ENCODE results near the gene CLUH. TPM values are rescaled to one million over a fixed set of nuclear protein-coding genes. Genes with fewer than 3 reads are reported as not detected.
"Not testable (repeated sequence)": the region's sequence is repeated elsewhere in the genome, so short reads cannot be mapped to it uniquely, and the experiment has no call there.

Gene CLUH
- total RNA-seq, 1 donor from 2014 or later, result 39.1 TPM

DNA sequence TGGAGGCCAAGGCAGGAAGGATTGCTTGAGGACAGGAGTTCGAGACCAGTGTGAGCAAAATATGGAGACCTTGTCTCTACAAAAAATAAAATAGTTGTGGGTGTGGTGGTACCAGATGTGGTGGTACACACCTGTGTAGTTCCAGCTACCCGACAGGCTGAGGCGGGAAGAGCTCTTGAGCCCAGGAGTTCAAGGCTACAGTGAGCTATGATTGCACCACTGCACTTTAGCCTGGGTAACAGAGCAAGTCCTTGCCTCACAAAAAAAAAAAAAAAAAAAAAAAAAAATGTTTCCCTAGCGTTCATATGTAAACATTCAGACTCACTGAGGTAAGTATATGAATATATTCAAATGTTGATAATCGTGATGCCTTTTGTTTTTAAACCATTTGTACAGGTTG, 39.5 kb downstream of the CLUH start:
- no peak overlapping the region for H3K27ac Mint-ChIP-seq (ENCODE audit: unreplicated experiment)
- TF ChIP-seq, protein P1, sequence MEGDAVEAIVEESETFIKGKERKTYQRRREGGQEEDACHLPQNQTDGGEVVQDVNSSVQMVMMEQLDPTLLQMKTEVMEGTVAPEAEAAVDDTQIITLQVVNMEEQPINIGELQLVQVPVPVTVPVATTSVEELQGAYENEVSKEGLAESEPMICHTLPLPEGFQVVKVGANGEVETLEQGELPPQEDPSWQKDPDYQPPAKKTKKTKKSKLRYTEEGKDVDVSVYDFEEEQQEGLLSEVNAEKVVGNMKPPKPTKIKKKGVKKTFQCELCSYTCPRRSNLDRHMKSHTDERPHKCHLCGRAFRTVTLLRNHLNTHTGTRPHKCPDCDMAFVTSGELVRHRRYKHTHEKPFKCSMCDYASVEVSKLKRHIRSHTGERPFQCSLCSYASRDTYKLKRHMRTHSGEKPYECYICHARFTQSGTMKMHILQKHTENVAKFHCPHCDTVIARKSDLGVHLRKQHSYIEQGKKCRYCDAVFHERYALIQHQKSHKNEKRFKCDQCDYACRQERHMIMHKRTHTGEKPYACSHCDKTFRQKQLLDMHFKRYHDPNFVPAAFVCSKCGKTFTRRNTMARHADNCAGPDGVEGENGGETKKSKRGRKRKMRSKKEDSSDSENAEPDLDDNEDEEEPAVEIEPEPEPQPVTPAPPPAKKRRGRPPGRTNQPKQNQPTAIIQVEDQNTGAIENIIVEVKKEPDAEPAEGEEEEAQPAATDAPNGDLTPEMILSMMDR (IDR thresholded peaks at IDR 0.05; ENCODE audit: partially characterized antibody, unreplicated experiment), result no peak
- DNase-seq, result no peak
- H3K36me3 Mint-ChIP-seq (ENCODE audit: unreplicated experiment), result peaks cover 8% of the 10 kb centered on the region
- H3K27me3 Mint-ChIP-seq (ENCODE audit: unreplicated experiment), result peaks cover 5% of the 10 kb centered on the region
- no peak overlapping the region for H3K4me3 Mint-ChIP-seq (ENCODE audit: unreplicated experiment)
- H3K9me3 Mint-ChIP-seq (ENCODE audit: unreplicated experiment), result peaks cover 12% of the 10 kb centered on the region
- no peaks in the 10 kb centered on the region for H3K4me1 Mint-ChIP-seq (ENCODE audit: low read depth, unreplicated experiment)

DNA sequence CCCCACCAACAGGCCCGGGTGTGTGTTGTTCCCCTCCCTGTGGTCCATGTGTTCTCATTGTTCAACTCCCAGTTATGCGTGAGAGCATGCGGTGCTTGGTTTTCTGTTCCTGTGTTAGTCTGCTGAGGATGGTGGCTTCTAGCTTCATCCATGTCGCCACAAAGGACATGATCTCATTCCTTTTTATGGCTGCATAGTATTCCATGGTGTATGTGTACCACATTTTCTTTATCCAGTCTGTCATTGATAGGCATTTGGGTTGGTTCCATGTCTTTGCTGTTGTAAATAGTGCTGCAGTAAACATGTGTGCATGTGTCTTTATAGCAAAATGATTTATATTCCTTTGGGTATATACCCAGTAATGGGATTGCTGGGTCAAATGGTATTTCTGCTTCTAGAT, 51.2 kb downstream of the CLUH start:
- not testable (repeated sequence) for H3K4me1 Mint-ChIP-seq (ENCODE audit: low read depth, unreplicated experiment); H3K36me3 Mint-ChIP-seq (ENCODE audit: unreplicated experiment); H3K4me3 Mint-ChIP-seq (ENCODE audit: unreplicated experiment); DNase-seq; H3K9me3 Mint-ChIP-seq (ENCODE audit: unreplicated experiment); H3K27me3 Mint-ChIP-seq (ENCODE audit: unreplicated experiment)
- peak overlapping the region; percentile 64 for H3K27ac Mint-ChIP-seq (ENCODE audit: unreplicated experiment)

DNA sequence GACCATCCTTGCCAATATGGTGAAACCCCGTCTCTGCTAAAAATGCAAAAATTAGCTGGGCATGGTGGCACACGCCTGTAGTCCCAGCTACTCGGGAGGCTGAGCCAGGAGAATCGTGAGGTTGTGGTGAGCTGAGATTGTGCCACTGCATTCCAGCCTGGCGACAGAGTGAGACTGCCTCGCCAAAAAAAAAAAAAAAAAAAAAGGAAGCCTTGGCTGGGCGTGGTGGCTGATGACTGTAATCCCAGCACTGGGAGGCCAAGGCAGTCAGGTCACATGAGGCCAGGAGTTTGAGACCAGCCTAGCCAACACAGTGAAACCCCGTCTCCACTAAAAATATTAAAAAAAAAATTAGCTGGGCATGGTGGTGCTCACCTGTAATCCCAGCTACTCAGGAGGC, 52.2 kb downstream of the CLUH start:
- peaks cover 11% of the 10 kb centered on the region for H3K4me1 Mint-ChIP-seq (ENCODE audit: low read depth, unreplicated experiment)
- H3K27me3 Mint-ChIP-seq (ENCODE audit: unreplicated experiment); H3K9me3 Mint-ChIP-seq (ENCODE audit: unreplicated experiment); DNase-seq; H3K27ac Mint-ChIP-seq (ENCODE audit: unreplicated experiment); H3K36me3 Mint-ChIP-seq (ENCODE audit: unreplicated experiment); H3K4me3 Mint-ChIP-seq (ENCODE audit: unreplicated experiment): not testable (repeated sequence)

DNA sequence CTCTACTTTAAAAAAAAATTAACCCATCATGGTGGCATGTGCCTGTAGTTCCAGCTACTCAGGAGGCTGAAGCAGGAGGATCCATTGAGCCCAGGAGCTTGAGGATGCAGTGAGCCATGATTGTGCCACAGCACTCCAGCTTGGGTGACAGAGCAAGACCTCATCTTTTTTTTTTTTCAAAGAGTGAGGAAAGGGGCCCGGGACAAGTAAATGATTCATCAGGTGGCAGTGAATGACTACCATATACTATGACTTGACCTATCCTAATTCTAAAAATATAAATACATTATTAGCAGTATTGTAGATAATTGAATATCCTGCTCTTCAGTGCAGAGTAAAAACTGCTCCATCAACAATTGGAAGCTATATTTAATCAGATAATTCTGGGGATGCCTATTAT, 55.3 kb downstream of the CLUH start:
- peaks cover 5% of the 10 kb centered on the region for H3K9me3 Mint-ChIP-seq (ENCODE audit: unreplicated experiment)

DNA sequence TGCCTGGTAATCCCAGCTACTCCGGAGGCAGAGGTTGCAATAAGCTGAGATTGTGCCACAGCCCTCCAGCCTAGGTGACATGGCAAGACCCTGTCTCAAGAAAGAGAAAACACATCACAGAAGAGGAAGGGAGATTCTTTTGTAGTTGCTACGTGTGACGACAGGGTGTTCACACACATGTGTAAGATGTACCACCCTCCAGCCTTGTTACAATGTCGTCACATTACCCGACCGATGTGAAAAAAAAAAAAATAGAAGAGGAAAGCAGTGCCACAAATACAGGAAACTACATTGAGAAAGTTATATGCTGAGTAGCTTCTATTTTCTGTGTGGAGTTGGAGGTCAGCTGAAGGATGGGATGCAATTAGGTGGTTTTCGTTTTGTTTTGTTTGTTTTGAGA, 56.0 kb downstream of the CLUH start:
- TF ChIP-seq, protein P1 (IDR thresholded peaks at IDR 0.05; ENCODE audit: partially characterized antibody, unreplicated experiment), result no peak
- peaks cover 2% of the 10 kb centered on the region for H3K27me3 Mint-ChIP-seq (ENCODE audit: unreplicated experiment)
- DNase-seq, result no peak
- H3K9me3 Mint-ChIP-seq (ENCODE audit: unreplicated experiment), result peaks cover 4% of the 10 kb centered on the region
- H3K36me3 Mint-ChIP-seq (ENCODE audit: unreplicated experiment), result peaks cover 2% of the 10 kb centered on the region
- peaks cover 11% of the 10 kb centered on the region for H3K4me1 Mint-ChIP-seq (ENCODE audit: low read depth, unreplicated experiment)
- H3K4me3 Mint-ChIP-seq (ENCODE audit: unreplicated experiment), result no peak overlapping the region
- H3K27ac Mint-ChIP-seq (ENCODE audit: unreplicated experiment), result peak overlapping the region; percentile 50

More for the DNA sequence above, 55.3 kb downstream of the CLUH start:
- H3K27me3 Mint-ChIP-seq (ENCODE audit: unreplicated experiment), result peaks cover 2% of the 10 kb centered on the region
- TF ChIP-seq, protein P1 (IDR thresholded peaks at IDR 0.05; ENCODE audit: partially characterized antibody, unreplicated experiment), result no peak
- no peak for DNase-seq
- H3K36me3 Mint-ChIP-seq (ENCODE audit: unreplicated experiment), result peaks cover 8% of the 10 kb centered on the region
- no peak overlapping the region for H3K27ac Mint-ChIP-seq (ENCODE audit: unreplicated experiment)
- H3K4me3 Mint-ChIP-seq (ENCODE audit: unreplicated experiment), result no peak overlapping the region
- peaks cover 11% of the 10 kb centered on the region for H3K4me1 Mint-ChIP-seq (ENCODE audit: low read depth, unreplicated experiment)

DNA sequence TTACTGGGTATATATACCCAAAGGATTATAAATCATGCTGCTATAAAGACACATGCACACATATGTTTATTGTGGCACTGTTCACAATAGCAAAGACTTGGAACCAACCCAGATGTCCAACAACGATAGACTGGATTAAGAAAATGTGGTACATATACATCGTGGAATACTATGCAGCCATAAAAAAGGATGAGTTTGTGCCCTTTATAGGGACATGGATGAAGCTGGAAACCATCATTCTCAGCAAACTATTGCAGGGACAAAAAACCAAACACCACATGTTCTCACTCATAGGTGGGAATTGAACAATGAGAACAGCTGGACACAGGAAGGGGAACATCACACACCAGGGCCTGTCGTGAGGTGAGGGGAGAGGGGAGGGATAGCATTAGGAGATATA, 58.7 kb downstream of the CLUH start:
- not testable (repeated sequence) for DNase-seq; H3K4me3 Mint-ChIP-seq (ENCODE audit: unreplicated experiment); H3K36me3 Mint-ChIP-seq (ENCODE audit: unreplicated experiment); H3K4me1 Mint-ChIP-seq (ENCODE audit: low read depth, unreplicated experiment); H3K27ac Mint-ChIP-seq (ENCODE audit: unreplicated experiment); H3K27me3 Mint-ChIP-seq (ENCODE audit: unreplicated experiment); H3K9me3 Mint-ChIP-seq (ENCODE audit: unreplicated experiment)

DNA sequence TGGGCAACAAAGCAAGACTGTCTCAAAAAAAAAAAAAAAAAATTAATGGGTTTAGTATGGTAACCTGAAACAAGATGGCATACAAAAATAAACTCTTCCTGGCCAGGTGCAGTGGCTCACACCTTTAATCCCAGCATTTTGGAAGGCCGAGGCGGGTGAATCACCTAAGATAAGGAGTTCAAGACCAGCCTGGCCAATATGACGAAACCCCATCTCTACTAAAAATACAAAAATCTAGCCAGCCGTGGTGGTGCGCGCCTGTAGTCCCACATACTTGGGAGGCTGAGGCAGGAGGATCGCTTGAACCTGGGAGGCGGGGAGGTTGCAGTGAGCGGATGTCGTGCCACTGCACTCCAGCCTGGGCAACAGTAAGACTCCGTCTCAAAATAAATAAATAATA, 62.4 kb downstream of the CLUH start:
- no peak for DNase-seq
- peaks cover 2% of the 10 kb centered on the region for H3K27me3 Mint-ChIP-seq (ENCODE audit: unreplicated experiment)
- H3K27ac Mint-ChIP-seq (ENCODE audit: unreplicated experiment), result no peak overlapping the region
- H3K36me3 Mint-ChIP-seq (ENCODE audit: unreplicated experiment), result no peaks in the 10 kb centered on the region
- no peak overlapping the region for H3K4me3 Mint-ChIP-seq (ENCODE audit: unreplicated experiment)
- peaks cover 2% of the 10 kb centered on the region for H3K9me3 Mint-ChIP-seq (ENCODE audit: unreplicated experiment)
- H3K4me1 Mint-ChIP-seq (ENCODE audit: low read depth, unreplicated experiment), result no peaks in the 10 kb centered on the region
- TF ChIP-seq, protein P1 (IDR thresholded peaks at IDR 0.05; ENCODE audit: partially characterized antibody, unreplicated experiment), result no peak
